Keratinocyte (primary cell): ENCODE measurements around the gene SLC25A36.

ENCODE experiments used
- EZH2 ChIP-seq: IDR thresholded peaks from one replicate; pipeline ENCODE4 v1.6.1; 2012; ENCODE audit warnings: inconsistent platforms, mild to moderate bottlenecking, low read length, moderate library complexity
- TF ChIP-seq, protein P1 (sequence below), 3 experiments: IDR thresholded peaks in 1 of 3; conservative IDR thresholded peaks in 1 of 3; optimal IDR thresholded peaks in 1 of 3; 2 replicates in 2 of 3; 3 replicates in 1 of 3; pipeline versions ENCODE3 to v1.5.1; 2011; ENCODE audit warnings: low read length in 3 of 3, mild to moderate bottlenecking in 3 of 3, moderate library complexity in 2 of 3, control low read depth in 1 of 3, inconsistent platforms in 1 of 3; ENCODE audit not compliant: insufficient read depth in 2 of 3; ENCODE audit errors: extremely low read depth in 1 of 3

DNA sequence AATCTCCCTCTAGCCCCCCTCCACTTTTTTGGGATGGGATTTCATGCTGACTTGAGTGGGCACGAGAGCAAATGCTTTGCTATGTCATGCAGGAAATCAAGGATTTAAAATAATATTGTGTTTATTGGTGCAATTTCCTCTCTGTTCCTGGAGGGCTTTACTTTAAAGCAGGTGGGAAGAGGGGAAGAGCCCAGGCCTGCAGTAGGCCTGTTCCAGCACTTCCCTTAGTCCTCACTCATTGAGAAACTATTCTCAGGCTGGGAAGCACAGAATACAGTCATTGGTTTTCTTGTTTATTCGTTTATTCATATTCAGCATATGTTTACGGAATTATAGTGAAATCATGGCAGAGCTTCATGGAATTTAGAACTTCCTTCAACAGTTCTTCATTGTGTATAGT, 67.9 kb downstream of the SLC25A36 start:
- TF ChIP-seq, protein P1, sequence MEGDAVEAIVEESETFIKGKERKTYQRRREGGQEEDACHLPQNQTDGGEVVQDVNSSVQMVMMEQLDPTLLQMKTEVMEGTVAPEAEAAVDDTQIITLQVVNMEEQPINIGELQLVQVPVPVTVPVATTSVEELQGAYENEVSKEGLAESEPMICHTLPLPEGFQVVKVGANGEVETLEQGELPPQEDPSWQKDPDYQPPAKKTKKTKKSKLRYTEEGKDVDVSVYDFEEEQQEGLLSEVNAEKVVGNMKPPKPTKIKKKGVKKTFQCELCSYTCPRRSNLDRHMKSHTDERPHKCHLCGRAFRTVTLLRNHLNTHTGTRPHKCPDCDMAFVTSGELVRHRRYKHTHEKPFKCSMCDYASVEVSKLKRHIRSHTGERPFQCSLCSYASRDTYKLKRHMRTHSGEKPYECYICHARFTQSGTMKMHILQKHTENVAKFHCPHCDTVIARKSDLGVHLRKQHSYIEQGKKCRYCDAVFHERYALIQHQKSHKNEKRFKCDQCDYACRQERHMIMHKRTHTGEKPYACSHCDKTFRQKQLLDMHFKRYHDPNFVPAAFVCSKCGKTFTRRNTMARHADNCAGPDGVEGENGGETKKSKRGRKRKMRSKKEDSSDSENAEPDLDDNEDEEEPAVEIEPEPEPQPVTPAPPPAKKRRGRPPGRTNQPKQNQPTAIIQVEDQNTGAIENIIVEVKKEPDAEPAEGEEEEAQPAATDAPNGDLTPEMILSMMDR (optimal IDR thresholded peaks at IDR 0.05 in 1 of 3, IDR thresholded peaks at IDR 0.05 in 1 of 3, conservative IDR thresholded peaks at IDR 0.05 in 1 of 3; ENCODE audit: extremely low read depth in 1 of 3, insufficient read depth in 2 of 3, low read length in 3 of 3), result no peak
- no peak for TF ChIP-seq EZH2
